Mammary epithelial cell (primary cell): ENCODE data around the gene SNTG2.

ENCODE experiments used
- CTCF ChIP-seq, 2 donors: IDR thresholded peaks in 1 of 2; conservative IDR thresholded peaks in 1 of 2; 2 replicates each; pipeline ENCODE4 v1.5.1; 2011 to 2012; ENCODE audit warnings: inconsistent platforms in 2 of 2, low read length in 2 of 2, mild to moderate bottlenecking in 2 of 2, control low read depth in 1 of 2, low read depth in 1 of 2; ENCODE audit not compliant: insufficient read depth in 1 of 2; ENCODE audit errors: extremely low read depth in 1 of 2
- EZH2 ChIP-seq: IDR thresholded peaks from 2 replicates; pipeline ENCODE4 v1.6.1; 2012; ENCODE audit warnings: low read length, inconsistent platforms, borderline replicate concordance

DNA sequence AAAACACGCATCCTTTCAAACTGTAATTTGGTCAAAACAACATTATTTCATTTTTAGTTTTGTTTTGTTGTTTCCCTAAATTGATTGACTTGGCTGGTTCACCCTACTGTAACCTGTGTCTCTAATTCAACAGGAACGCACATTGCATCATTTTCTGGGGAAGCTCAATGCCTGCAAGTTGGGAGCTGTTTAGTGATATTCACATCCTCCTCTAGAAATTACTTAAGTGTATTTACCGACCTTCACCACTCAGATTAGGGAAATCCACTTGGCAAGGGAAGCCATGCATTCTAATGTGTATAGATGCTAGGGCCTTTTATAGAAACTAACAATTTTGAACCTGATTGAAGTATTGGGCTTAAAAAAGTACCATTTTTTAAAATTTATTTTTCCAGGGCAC is 455.3 kb downstream of the SNTG2 start:
- no peak for TF ChIP-seq CTCF (conservative IDR thresholded peaks at IDR 0.05 in 1 of 2, IDR thresholded peaks at IDR 0.05 in 1 of 2; ENCODE audit: extremely low read depth in 1 of 2, insufficient read depth in 1 of 2, low read depth in 1 of 2, low read length in 2 of 2)
- no peak for TF ChIP-seq EZH2
